Activated T-cell treated with anti-CD3 and anti-CD28 coated beads for 48 hours (primary cell): ENCODE measurements around the gene VTA1.
"Not testable (repeated sequence)": the region's sequence is repeated elsewhere in the genome, so short reads cannot be mapped to it uniquely, and the experiment has no call there.

Source experiments
- DNase-seq: peaks from one replicate; pipeline ENCODE4 v3.0.0-alpha.2; 2020; ENCODE audit warnings: low read depth

VTA1 gene

GRCh38 chr6:142171351-142171750 lies 24.3 kb downstream of the VTA1 start:
- no peak for DNase-seq

GRCh38 chr6:142172758-142173157 lies 25.7 kb downstream of the VTA1 start:
- DNase-seq, result no peak

- DNase-seq, result no peak
Observed at GRCh38 chr6:142173980-142174379, 26.9 kb downstream of the VTA1 start.

- no peak for DNase-seq
Observed at GRCh38 chr6:142174703-142175102, 27.6 kb downstream of the VTA1 start.

GRCh38 chr6:142178129-142178528 lies 31.1 kb downstream of the VTA1 start:
- DNase-seq, result no peak

- DNase-seq, result no peak
Observed at GRCh38 chr6:142182004-142182403, 34.9 kb downstream of the VTA1 start.

GRCh38 chr6:142183351-142183750 lies 36.3 kb downstream of the VTA1 start:
- DNase-seq, result no peak

- no peak for DNase-seq
Observed at GRCh38 chr6:142184307-142184706, 37.2 kb downstream of the VTA1 start.

- no peak for DNase-seq
Observed at GRCh38 chr6:142185641-142186040, 38.6 kb downstream of the VTA1 start.

GRCh38 chr6:142187209-142187608 lies 40.1 kb downstream of the VTA1 start:
- no peak for DNase-seq

GRCh38 chr6:142188341-142188740 lies 41.3 kb downstream of the VTA1 start:
- not testable (repeated sequence) for DNase-seq

GRCh38 chr6:142189057-142189456 lies 42.0 kb downstream of the VTA1 start:
- DNase-seq, result no peak

GRCh38 chr6:142192343-142192742 lies 45.3 kb downstream of the VTA1 start:
- DNase-seq, result no peak

GRCh38 chr6:142193621-142194020 lies 46.6 kb downstream of the VTA1 start:
- no peak for DNase-seq

GRCh38 chr6:142195862-142196541 lies 48.9 kb downstream of the VTA1 start:
- no peak for DNase-seq

GRCh38 chr6:142200846-142201628 lies 54.0 kb downstream of the VTA1 start:
- DNase-seq, result no peak

GRCh38 chr6:142207265-142207877 lies 60.3 kb downstream of the VTA1 start:
- DNase-seq, result peak; percentile 16

- no peak for DNase-seq
Observed at GRCh38 chr6:142210606-142211005, 63.5 kb downstream of the VTA1 start.

- DNase-seq, result no peak
Observed at GRCh38 chr6:142213402-142213801, 66.3 kb downstream of the VTA1 start.

GRCh38 chr6:142218446-142218845 lies 71.4 kb downstream of the VTA1 start:
- no peak for DNase-seq

- no peak for DNase-seq
Observed at GRCh38 chr6:142222022-142222421, 75.0 kb downstream of the VTA1 start.

GRCh38 chr6:142223938-142224337 lies 76.9 kb downstream of the VTA1 start:
- DNase-seq, result no peak

GRCh38 chr6:142225115-142225514 lies 78.1 kb downstream of the VTA1 start:
- DNase-seq, result no peak
